ENCODE results near the gene GNAZ.

GNAZ gene

DNA sequence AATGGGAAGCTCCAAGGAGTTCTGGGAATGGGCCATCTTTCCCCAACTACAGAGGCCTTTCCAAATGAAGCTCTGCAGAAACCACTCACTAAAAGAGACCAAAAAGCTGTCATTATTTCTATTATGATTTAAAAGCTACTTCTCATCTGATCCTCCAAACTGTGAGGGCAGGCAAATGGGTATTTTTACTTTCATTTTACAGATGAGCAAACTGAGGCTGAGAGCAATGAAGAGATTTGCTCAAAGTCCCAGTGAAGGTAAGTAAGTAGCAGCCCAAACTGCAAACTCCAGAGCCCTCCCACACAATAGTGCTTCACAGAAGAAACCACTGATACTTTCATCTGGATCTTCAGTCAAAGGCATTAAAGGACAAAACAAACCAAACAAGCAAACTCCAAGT lies 70.1 kb downstream of the GNAZ start:
- no peak for DNase-seq (ENCODE audit: low read depth in 1 of 2, low spot score in 1 of 2)

DNA sequence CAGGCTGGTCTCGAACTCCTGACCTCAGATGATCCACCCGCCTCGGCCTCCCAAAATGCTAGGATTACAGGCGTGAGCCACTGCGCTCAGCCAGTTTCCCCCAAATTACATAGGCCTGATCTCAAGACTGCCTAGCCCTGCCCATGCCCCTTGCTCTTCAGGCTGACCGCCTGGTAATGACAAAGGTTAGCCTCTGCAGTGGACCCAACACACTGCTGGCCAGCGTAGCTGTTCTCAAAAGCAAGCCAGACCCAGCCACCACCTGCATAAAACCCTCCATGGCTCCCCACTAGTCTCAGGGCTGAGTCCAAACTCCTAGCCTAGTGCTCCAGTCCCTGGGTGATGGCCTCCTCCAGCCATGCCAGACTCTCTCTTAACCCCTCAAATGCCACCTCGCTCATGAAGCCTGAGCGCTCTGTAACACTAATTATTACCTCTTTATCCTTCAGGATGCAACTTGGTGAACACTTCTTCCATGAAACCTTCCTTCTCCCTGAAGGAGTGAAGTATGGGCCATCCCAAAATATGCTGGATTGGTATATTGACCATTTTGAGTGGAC lies 72.3 kb downstream of the GNAZ start:
- peak overlapping the region; percentile 65 for H3K27ac ChIP-seq (replicated peaks)

More for the DNA sequence above, 70.1 kb downstream of the GNAZ start:
- no peak overlapping the region for H3K27ac ChIP-seq (replicated peaks)
- TF ChIP-seq GABPA (IDR thresholded peaks at IDR 0.05; ENCODE audit: low read depth) (no peak), SPI1 (IDR thresholded peaks at IDR 0.05; ENCODE audit: borderline replicate concordance, low read depth) (no peak), CTCF (IDR thresholded peaks at IDR 0.05; ENCODE audit: insufficient read depth, low read length) (no peak), POLR2AphosphoS5 (IDR thresholded peaks at IDR 0.05; ENCODE audit: low read depth) (no peak)
- TF ChIP-seq, protein P1, sequence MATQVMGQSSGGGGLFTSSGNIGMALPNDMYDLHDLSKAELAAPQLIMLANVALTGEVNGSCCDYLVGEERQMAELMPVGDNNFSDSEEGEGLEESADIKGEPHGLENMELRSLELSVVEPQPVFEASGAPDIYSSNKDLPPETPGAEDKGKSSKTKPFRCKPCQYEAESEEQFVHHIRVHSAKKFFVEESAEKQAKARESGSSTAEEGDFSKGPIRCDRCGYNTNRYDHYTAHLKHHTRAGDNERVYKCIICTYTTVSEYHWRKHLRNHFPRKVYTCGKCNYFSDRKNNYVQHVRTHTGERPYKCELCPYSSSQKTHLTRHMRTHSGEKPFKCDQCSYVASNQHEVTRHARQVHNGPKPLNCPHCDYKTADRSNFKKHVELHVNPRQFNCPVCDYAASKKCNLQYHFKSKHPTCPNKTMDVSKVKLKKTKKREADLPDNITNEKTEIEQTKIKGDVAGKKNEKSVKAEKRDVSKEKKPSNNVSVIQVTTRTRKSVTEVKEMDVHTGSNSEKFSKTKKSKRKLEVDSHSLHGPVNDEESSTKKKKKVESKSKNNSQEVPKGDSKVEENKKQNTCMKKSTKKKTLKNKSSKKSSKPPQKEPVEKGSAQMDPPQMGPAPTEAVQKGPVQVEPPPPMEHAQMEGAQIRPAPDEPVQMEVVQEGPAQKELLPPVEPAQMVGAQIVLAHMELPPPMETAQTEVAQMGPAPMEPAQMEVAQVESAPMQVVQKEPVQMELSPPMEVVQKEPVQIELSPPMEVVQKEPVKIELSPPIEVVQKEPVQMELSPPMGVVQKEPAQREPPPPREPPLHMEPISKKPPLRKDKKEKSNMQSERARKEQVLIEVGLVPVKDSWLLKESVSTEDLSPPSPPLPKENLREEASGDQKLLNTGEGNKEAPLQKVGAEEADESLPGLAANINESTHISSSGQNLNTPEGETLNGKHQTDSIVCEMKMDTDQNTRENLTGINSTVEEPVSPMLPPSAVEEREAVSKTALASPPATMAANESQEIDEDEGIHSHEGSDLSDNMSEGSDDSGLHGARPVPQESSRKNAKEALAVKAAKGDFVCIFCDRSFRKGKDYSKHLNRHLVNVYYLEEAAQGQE (IDR thresholded peaks at IDR 0.05; ENCODE audit: insufficient replicate concordance, low read depth) = no peak
- no peaks in the 10 kb centered on the region for H3K27me3 ChIP-seq (ENCODE audit: insufficient read depth, poor library complexity, severe bottlenecking)
- H3K4me3 ChIP-seq (replicated peaks; ENCODE audit: insufficient read depth, low read length) = no peak overlapping the region

DNA sequence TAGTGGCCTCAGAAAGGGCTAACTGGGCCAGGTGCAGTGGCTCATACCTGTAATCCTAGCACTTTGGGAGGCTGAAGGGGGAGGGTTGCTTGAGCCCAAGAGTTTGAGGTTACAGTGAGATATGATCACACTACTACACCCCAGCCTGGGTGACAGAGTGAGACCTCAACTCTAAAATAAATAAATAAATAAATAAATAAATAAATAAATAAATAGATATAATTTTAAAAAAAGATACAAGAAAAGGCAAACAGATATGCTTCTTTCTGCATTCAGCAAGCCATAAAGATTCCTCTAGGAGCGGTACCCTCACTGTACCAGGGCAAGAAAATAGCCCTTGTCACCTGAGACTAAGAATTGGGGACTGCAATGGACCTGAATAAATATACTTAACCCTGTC lies 72.8 kb downstream of the GNAZ start:
- TF ChIP-seq POLR2AphosphoS5 (IDR thresholded peaks at IDR 0.05; ENCODE audit: low read depth) (no peak), GABPA (IDR thresholded peaks at IDR 0.05; ENCODE audit: low read depth) (no peak), CTCF (IDR thresholded peaks at IDR 0.05; ENCODE audit: insufficient read depth, low read length) (no peak), SPI1 (IDR thresholded peaks at IDR 0.05; ENCODE audit: borderline replicate concordance, low read depth) (no peak)
- TF ChIP-seq, protein P1 (IDR thresholded peaks at IDR 0.05; ENCODE audit: insufficient replicate concordance, low read depth) = no peak
- no peak overlapping the region for H3K27ac ChIP-seq (replicated peaks)

More for the DNA sequence above, 72.3 kb downstream of the GNAZ start:
- no peaks in the 10 kb centered on the region for H3K27me3 ChIP-seq (ENCODE audit: insufficient read depth, poor library complexity, severe bottlenecking)
- no peak overlapping the region for H3K4me3 ChIP-seq (replicated peaks; ENCODE audit: insufficient read depth, low read length)
- TF ChIP-seq GABPA (IDR thresholded peaks at IDR 0.05; ENCODE audit: low read depth) (no peak), CTCF (IDR thresholded peaks at IDR 0.05; ENCODE audit: insufficient read depth, low read length) (no peak), POLR2AphosphoS5 (IDR thresholded peaks at IDR 0.05; ENCODE audit: low read depth) (no peak), SPI1 (IDR thresholded peaks at IDR 0.05; ENCODE audit: borderline replicate concordance, low read depth) (no peak)
- TF ChIP-seq, protein P1 (IDR thresholded peaks at IDR 0.05; ENCODE audit: insufficient replicate concordance, low read depth) = no peak
- DNase-seq (ENCODE audit: low read depth in 1 of 2, low spot score in 1 of 2) = no peak

More for the DNA sequence above, 72.8 kb downstream of the GNAZ start:
- DNase-seq (ENCODE audit: low read depth in 1 of 2, low spot score in 1 of 2) = no peak
- H3K4me3 ChIP-seq (replicated peaks; ENCODE audit: insufficient read depth, low read length) = no peak overlapping the region
- H3K27me3 ChIP-seq (ENCODE audit: insufficient read depth, poor library complexity, severe bottlenecking) = no peaks in the 10 kb centered on the region

All from HL-60 (cell line).